Panc1 (cell line): Measurements from ENCODE around the gene DYNC1I1. TPM values are rescaled to one million over a fixed set of nuclear protein-coding genes. Genes with fewer than 3 reads are reported as not detected.

Experiments used
- ATAC-seq: fragments of 200-7000 bp; cut with Tn5 transposase; 2 replicates; pipeline ENCODE4 v1.9.1; 2020; ENCODE audit warnings: mild to moderate bottlenecking, moderate library complexity
- BruUV-seq: library from RNA; stranded (reverse); fragments of 400-500 nt; replicated peaks from 2 replicates; lab custom pipeline; 2021; lab: Mats Ljungman, UMichigan
- CTCF ChIA-PET: fragments of 300-600 bp; sonication (Branson Sonifier 250); formaldehyde crosslinking; loops from one replicate; lab custom pipeline; 2022; ENCODE audit warnings: antibody characterized with exemption; lab: Charles Lee
- POLR2A ChIA-PET: fragments of 300-600 bp; sonication (Branson Sonifier 250); formaldehyde crosslinking; loops from one replicate; lab custom pipeline; 2022; ENCODE audit warnings: antibody characterized with exemption; lab: Charles Lee
- DNase-seq: peaks from one replicate; pipeline ENCODE4 v3.0.0-alpha.2; 2010; ENCODE audit warnings: low read depth, low spot score
- H3K27ac ChIP-seq: 2 replicates; pipeline ENCODE4 v1.5.1; 2011; ENCODE audit warnings: mild to moderate bottlenecking, low read length, inconsistent platforms
- H3K27me3 ChIP-seq: fragments of 200-500 bp; sonication (Bioruptor generic); 2 replicates; pipeline ENCODE4 v1.6.0; 2014; ENCODE audit warnings: low read length, inconsistent platforms; ENCODE audit not compliant: control insufficient read depth, insufficient read depth
- H3K36me3 ChIP-seq: fragments of 200-500 bp; sonication (Bioruptor generic); 2 replicates; pipeline ENCODE4 v1.5.1; 2014; ENCODE audit warnings: inconsistent platforms, mild to moderate bottlenecking, low read length, moderate library complexity; ENCODE audit not compliant: control insufficient read depth, insufficient read depth
- H3K4me1 ChIP-seq: 2 replicates; pipeline ENCODE4 v1.5.1; 2011; ENCODE audit warnings: inconsistent platforms, mild to moderate bottlenecking, low read length, moderate library complexity; ENCODE audit not compliant: control insufficient read depth, insufficient read depth
- H3K4me3 ChIP-seq, 2 experiments: 2 replicates each; pipeline ENCODE4 v1.5.1; 2011 to 2012; ENCODE audit warnings: low read depth in 2 of 2, low read length in 2 of 2, mild to moderate bottlenecking in 2 of 2, inconsistent platforms in 1 of 2, moderate library complexity in 1 of 2
- H3K9me3 ChIP-seq: fragments of 200-500 bp; sonication (Bioruptor generic); 2 replicates; pipeline ENCODE4 v1.5.1; 2014; ENCODE audit warnings: low read depth, mild to moderate bottlenecking, inconsistent platforms, low read length, moderate library complexity; ENCODE audit not compliant: control insufficient read depth, insufficient read depth
- POLR2AphosphoS5 ChIP-seq: IDR thresholded peaks from 2 replicates; pipeline ENCODE4 v1.6.1; 2012; ENCODE audit warnings: mild to moderate bottlenecking, low read depth, low read length, moderate library complexity
- REST ChIP-seq, 2 experiments: IDR thresholded peaks; 2 replicates each; pipeline ENCODE4 v1.6.1; 2011 to 2012; ENCODE audit warnings: low read depth in 2 of 2, control low read depth in 1 of 2, low read length in 1 of 2, mild to moderate bottlenecking in 1 of 2, moderate library complexity in 1 of 2; ENCODE audit not compliant: insufficient read depth in 1 of 2
- SIN3A ChIP-seq: IDR thresholded peaks from 2 replicates; pipeline ENCODE4 v1.6.1; 2012; ENCODE audit warnings: low read depth, mild to moderate bottlenecking, low read length, moderate library complexity, borderline replicate concordance; ENCODE audit not compliant: insufficient read depth
- TCF7L2 ChIP-seq: IDR thresholded peaks from 2 replicates; pipeline ENCODE4 v1.6.1; 2011; ENCODE audit warnings: mild to moderate bottlenecking, low read depth, low read length, inconsistent platforms
- in situ Hi-C: cut with HindIII; loops from 2 replicates; pipeline ENCODE4 v1.10.0; 2016; ENCODE audit warnings: low sequenced_read_pairs, low pct_unique_long_range_greater_than_20kb
- intact Hi-C: fragments of 100-400 bp; cut with micrococcal nuclease; formaldehyde crosslinking; loops from one replicate; pipeline ENCODE4 v1.10.0; 2022; ENCODE audit not compliant: unreplicated experiment
- total RNA-seq: library from RNA; stranded (reverse); gene quantifications from one replicate; pipeline ENCODE4 v1.2.1, GENCODE V29; 2021; ENCODE audit not compliant: unreplicated experiment
- TF ChIP-seq, protein P1 (sequence below): fragments of 450-650 bp; IDR thresholded peaks from 2 replicates; pipeline ENCODE4 v1.5.1; 2017; ENCODE audit warnings: mild to moderate bottlenecking

DYNC1I1 gene
- total RNA-seq, 1 experiment from 2014 or later: 0.13 TPM

DNA sequence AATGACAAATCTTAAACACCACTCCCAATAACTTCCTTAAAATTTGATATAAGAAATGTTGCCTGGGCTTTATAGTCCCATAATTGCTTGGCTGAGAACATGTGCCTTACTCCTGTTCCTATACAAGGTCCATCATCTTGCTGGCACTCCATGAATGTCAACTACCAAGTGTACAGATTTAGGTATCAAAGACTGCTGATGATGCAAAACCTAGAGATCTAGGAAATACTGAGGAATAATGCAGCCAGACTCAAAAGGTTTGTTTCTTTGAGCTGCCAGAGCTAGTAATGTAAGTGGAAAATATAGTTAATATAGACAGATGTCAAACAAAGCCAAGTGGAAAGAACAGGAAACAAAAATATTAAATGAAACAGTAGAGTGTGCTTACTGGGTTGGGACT is 121.1 kb downstream of the DYNC1I1 start:
- BruUV-seq: no TSS peak
- Histone ChIP-seq H3K9me3 (no peaks in the 10 kb centered on the region), H3K4me1 (no peaks in the 10 kb centered on the region), H3K27me3 (peaks cover 2% of the 10 kb centered on the region; the same call in 1 of the 2 replicates), H3K4me3 (no peak overlapping the region), H3K36me3 (no peaks in the 10 kb centered on the region), H3K27ac (no peak overlapping the region)
- ATAC-seq (no peak), DNase-seq (no peak)
- intact Hi-C loops (no loop called here), in situ Hi-C loops (no loop called here)
- ChIA-PET CTCF (no interaction called here), POLR2A (no interaction called here)
- TF ChIP-seq, protein P1, sequence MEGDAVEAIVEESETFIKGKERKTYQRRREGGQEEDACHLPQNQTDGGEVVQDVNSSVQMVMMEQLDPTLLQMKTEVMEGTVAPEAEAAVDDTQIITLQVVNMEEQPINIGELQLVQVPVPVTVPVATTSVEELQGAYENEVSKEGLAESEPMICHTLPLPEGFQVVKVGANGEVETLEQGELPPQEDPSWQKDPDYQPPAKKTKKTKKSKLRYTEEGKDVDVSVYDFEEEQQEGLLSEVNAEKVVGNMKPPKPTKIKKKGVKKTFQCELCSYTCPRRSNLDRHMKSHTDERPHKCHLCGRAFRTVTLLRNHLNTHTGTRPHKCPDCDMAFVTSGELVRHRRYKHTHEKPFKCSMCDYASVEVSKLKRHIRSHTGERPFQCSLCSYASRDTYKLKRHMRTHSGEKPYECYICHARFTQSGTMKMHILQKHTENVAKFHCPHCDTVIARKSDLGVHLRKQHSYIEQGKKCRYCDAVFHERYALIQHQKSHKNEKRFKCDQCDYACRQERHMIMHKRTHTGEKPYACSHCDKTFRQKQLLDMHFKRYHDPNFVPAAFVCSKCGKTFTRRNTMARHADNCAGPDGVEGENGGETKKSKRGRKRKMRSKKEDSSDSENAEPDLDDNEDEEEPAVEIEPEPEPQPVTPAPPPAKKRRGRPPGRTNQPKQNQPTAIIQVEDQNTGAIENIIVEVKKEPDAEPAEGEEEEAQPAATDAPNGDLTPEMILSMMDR: no peak
- TF ChIP-seq REST (IDR thresholded peaks at IDR 0.05; ENCODE audit: insufficient read depth in 1 of 2, low read depth in 2 of 2, low read length in 1 of 2) (no peak), TCF7L2 (no peak), SIN3A (no peak)

GRCh38 chr7:95897557-95898251 is 125.3 kb downstream of the DYNC1I1 start:
- no TSS peak for BruUV-seq
- Histone ChIP-seq H3K27ac (no peak overlapping the region), H3K9me3 (no peaks in the 10 kb centered on the region), H3K36me3 (no peaks in the 10 kb centered on the region), H3K27me3 (peaks cover 2% of the 10 kb centered on the region; the same call in 1 of the 2 replicates), H3K4me1 (no peaks in the 10 kb centered on the region), H3K4me3 (no peak overlapping the region)
- in situ Hi-C loops (no loop called here), intact Hi-C loops (no loop called here)
- CTCF ChIA-PET: no interaction called here
- no peak for TF ChIP-seq SIN3A
- no peak for TF ChIP-seq REST (IDR thresholded peaks at IDR 0.05; ENCODE audit: insufficient read depth in 1 of 2, low read depth in 2 of 2, low read length in 1 of 2)
- TF ChIP-seq TCF7L2: no peak
- TF ChIP-seq, protein P1: no peak
- no peak for TF ChIP-seq POLR2AphosphoS5
- no peak for ATAC-seq
- DNase-seq: no peak
- POLR2A ChIA-PET: no interaction called here
